NCI-H2029 (cell line): ENCODE results near the gene HOXB8.

ENCODE experiments used
- DNase-seq: peaks from one replicate; lab custom pipeline; 2025; lab: John Stamatoyannopoulos, UW

Gene HOXB8

GRCh38 chr17:48567646-48568354 lies 47.3 kb downstream of the HOXB8 start:
- no peak for DNase-seq

DNA sequence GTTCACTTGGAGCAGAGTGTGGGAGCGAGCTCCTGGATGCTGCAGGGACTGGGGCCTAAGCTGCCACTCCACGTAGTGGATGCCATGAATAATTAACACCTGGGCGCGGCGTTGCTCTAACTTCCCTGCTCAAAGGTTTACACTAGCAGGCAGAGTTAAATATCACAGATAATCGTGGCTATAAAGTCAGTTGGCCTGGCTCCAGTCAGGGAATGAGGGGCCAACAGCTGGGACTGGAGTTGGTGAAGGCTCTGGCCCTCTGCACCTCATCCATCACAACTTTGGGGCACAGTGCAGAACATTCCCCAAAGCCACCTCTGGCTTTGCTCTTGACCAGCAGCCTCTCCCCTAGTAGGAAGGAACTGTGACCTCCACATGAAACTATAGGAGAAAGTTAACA lies 47.9 kb downstream of the HOXB8 start:
- DNase-seq: no peak

DNA sequence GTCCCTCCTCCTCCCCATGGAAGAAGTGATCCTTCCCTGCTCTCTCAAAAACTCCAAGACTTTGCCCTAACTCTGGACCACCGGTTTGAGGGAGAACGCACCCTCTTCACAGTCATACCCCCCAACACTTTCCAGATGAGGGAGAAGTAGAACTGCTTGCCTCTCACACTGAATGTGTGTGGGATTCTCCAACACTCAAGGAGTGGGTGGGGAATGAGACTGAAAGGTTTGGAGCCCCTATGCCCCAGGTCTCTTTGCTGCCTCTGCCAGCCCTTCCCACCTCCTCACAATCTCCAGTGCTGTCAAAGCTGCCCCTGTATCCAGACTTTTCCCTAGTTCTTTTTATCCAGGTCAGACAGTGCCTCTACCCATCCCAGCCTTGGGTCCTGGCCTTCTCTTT lies 48.4 kb downstream of the HOXB8 start:
- DNase-seq: no peak

GRCh38 chr17:48565925-48566710 lies 49.0 kb downstream of the HOXB8 start:
- DNase-seq: no peak

- DNase-seq: no peak
These were observed 50.0 kb downstream of the HOXB8 start for GRCh38 chr17:48565022-48565554.

DNA sequence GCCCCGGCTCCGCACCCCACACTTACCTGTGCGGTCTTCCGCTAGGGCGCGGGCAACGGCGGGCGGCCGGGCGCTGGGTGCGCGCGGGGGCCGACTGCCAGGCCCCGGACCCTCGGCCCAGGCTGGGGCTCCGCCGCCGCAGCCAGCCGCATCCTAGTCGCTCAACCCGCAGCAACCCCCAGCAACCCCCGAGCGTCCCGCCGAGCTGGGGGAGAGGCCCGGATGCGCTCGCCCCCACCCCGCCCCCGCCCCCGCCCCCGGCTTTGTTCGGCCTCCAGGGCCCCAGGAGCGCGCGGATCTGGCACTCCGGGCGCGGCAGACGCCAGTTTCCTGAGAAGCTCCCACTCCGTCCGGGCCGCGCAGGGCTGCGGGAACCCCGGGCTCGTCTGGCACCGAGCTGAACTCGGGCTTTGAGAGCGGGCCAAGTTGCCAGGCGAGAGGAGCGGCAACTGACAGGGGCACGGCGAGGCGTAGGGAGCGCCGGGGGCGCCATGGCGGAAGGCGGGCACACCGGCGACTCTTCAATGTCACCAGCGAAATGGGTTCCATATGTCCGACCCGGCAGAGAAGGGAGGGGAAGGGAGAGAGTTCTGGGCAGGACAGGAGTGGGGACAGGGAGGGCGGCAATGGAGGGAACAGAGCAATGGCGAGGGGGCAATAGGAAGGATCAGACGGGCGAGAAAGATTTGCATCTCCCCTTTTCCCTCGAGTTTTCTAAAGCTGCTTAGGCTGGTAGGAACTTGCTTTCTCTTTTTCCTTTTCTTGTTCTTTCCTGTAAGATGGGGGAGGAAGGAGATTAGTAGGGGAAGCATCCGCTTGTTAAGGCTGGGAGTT lies 50.7 kb downstream of the HOXB8 start:
- DNase-seq: no peak

DNA sequence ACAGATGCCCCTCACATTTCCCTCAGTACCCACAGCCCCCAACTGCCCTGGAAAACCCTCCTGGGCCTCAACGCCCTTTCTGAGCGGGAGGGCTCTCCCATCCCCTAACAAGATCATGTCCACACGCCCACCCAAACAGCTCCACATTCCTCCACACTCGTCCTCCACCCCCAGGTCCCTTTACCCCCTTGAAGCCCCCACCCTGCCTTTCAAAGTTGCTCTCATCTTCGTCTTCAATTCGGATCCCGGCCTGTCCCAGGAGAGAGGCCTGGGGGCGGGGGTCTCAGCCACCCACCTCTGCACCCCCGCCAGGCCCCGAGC lies 51.3 kb downstream of the HOXB8 start:
- DNase-seq: no peak

DNA sequence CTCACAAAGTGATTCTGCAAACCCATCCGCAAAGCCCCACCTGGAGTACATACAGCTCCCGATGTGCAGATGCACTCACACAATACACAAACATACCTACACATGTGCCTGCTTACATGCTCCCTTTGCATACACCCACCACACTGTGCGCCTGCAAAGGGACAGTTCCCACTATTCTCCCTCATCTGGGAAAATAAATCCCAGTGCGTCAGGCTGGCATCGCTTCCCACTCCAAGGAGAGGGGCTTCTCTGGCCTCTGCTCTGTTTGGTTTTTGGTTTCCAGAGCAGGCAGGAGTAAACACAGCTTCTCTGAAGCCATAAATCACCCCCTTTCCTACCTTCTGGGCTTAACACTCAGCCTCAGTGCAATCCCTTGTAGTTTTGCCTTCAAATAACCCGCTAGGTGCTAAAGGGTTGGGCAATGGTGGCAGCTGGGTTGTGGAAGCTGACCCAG lies 51.7 kb downstream of the HOXB8 start:
- DNase-seq: no peak

- no peak for DNase-seq
These were observed 52.2 kb downstream of the HOXB8 start for GRCh38 chr17:48562934-48563333.
